CD4-positive, alpha-beta T cell (primary cell): Measurements from ENCODE around the gene M1AP. TPM values are rescaled to one million over a fixed set of nuclear protein-coding genes. Genes with fewer than 3 reads are reported as not detected.

ENCODE experiments used
- ATAC-seq: fragments of 200-7000 bp; cut with Tn5 transposase; one replicate; pipeline ENCODE4 v1.10.0; 2022; ENCODE audit warnings: mild to moderate bottlenecking; ENCODE audit not compliant: poor library complexity
- CTCF ChIA-PET: fragments of 350-600 bp; sonication (Branson Sonifier 250); formaldehyde crosslinking; loops from one replicate; lab custom pipeline; 2021; ENCODE audit warnings: antibody characterized with exemption, inconsistent platforms; lab: Charles Lee
- POLR2A ChIA-PET: fragments of 350-600 bp; sonication (Branson Sonifier 250); formaldehyde crosslinking; loops from one replicate; lab custom pipeline; 2021; ENCODE audit warnings: antibody characterized with exemption, inconsistent platforms; lab: Charles Lee
- DNase-seq, 14 experiments: peaks; one replicate each; pipeline ENCODE4 v3.0.0-alpha.2; 2013 to 2020; ENCODE audit warnings: mixed read lengths in 2 of 14
- H3K27ac ChIP-seq, 2 donors: one replicate each; pipeline versions ENCODE4 v1.5.1 to v1.7.0; 2013; ENCODE audit warnings: low read length in 2 of 2, low read depth in 1 of 2, mild to moderate bottlenecking in 1 of 2
- H3K27me3 ChIP-seq, 2 experiments: 1 replicate in 1 of 2; 2 replicates in 1 of 2; pipeline versions ENCODE4 v1.6.1 to v1.7.0; 2013; ENCODE audit warnings: low read length in 2 of 2, control low read depth in 1 of 2, mild to moderate bottlenecking in 1 of 2, moderate library complexity in 1 of 2; ENCODE audit not compliant: insufficient read depth in 2 of 2, control insufficient read depth in 1 of 2
- H3K36me3 ChIP-seq: one replicate; pipeline ENCODE4 v1.6.1; 2013; ENCODE audit warnings: low read length, control low read depth; ENCODE audit not compliant: insufficient read depth
- H3K4me1 ChIP-seq: one replicate; pipeline ENCODE4 v1.6.1; 2013; ENCODE audit warnings: low read length, control low read depth; ENCODE audit not compliant: insufficient read depth
- H3K4me3 ChIP-seq: one replicate; pipeline ENCODE4 v1.5.1; 2013; ENCODE audit warnings: mild to moderate bottlenecking, low read length, moderate library complexity
- H3K9me3 ChIP-seq, 2 experiments: 1 replicate in 1 of 2; 2 replicates in 1 of 2; pipeline versions ENCODE4 v1.6.1 to v1.7.0; 2013; ENCODE audit warnings: low read length in 2 of 2, mild to moderate bottlenecking in 2 of 2, control low read depth in 1 of 2, moderate library complexity in 1 of 2; ENCODE audit not compliant: control insufficient read depth in 1 of 2, insufficient read depth in 1 of 2
- H3K27ac Mint-ChIP-seq: one replicate; pipeline ENCODE4 v1.8.0; 2020; ENCODE audit warnings: mixed read lengths
- H3K27me3 Mint-ChIP-seq: one replicate; pipeline ENCODE4 v1.8.0; 2021; ENCODE audit warnings: mixed read lengths
- H3K36me3 Mint-ChIP-seq: one replicate; pipeline ENCODE4 v1.8.0; 2021; ENCODE audit warnings: low read depth, mixed read lengths
- H3K4me1 Mint-ChIP-seq: one replicate; pipeline ENCODE4 v1.8.0; 2021; ENCODE audit warnings: low read depth, mixed read lengths
- H3K4me3 Mint-ChIP-seq: one replicate; pipeline ENCODE4 v1.8.0; 2020; ENCODE audit warnings: mild to moderate bottlenecking, mixed read lengths
- H3K9me3 Mint-ChIP-seq: one replicate; pipeline ENCODE4 v1.8.0; 2020; ENCODE audit warnings: mixed read lengths
- CTCF ChIP-seq: fragments of 200-600 bp; IDR thresholded peaks from one replicate; pipeline ENCODE4 v1.8.0; 2022; ENCODE audit warnings: antibody characterized with exemption, mild to moderate bottlenecking
- intact Hi-C, 2 experiments: fragments of 100-400 bp; cut with DNase I in 1 of 2; cut with micrococcal nuclease in 1 of 2; formaldehyde crosslinking; loops; one replicate each; pipeline versions ENCODE4 v1.15.1 to v1.9.0; 2023 to 2025; cut with DNase I, micrococcal nuclease
- total RNA-seq, 174 experiments: library from RNA in 2 of 174; stranded (reverse) in 2 of 174; gene quantifications; one replicate each; pipeline ENCODE4 v1.2.3 and lab custom pipeline; 2021 to 2026

The M1AP gene
- total RNA-seq, 2 experiments from 2014 or later, result not detected

DNA sequence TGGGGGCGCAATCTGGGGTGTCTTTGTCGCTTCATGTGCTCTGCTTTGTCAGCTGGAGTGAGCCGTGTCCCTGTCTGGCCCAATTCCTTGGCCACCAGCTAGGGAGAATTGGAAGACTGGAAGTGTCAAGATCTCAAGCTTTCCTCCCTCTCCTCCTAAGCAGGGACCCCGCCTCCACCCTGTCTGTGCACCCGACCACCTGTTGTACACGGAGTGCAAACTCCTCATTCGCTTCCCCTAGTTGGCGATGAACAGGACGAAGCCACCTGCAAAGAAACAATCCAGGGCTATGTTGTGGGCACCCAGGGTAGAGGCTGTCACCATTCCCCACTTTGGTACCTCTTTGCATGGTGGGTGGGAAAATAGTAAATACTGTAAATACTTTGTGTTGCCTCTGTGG is 120.4 kb downstream of the M1AP start:
- H3K9me3 ChIP-seq, result peaks cover 0 to 6% of the 10 kb centered on the region in 2 experiments
- Mint-ChIP-seq H3K4me1 (peaks cover 42% of the 10 kb centered on the region), H3K9me3 (no peaks in the 10 kb centered on the region), H3K27me3 (peaks cover 1% of the 10 kb centered on the region), H3K4me3 (peak overlapping the region; percentile 92), H3K36me3 (peaks cover 57% of the 10 kb centered on the region), H3K27ac (peak overlapping the region; percentile 89)
- H3K4me3 ChIP-seq, result no peak overlapping the region
- ATAC-seq, result no peak
- peaks cover 35% of the 10 kb centered on the region for H3K4me1 ChIP-seq
- POLR2A ChIA-PET, result interaction anchor here (2.4 to 2.5 kb wide), 2 partner anchors 14 to 28 kb away, joined by 10 read pairs; partner anchors contain the start of genes LBX2 and TLX2
- CTCF ChIA-PET, result interaction anchor here (1.5 kb wide), 1 partner anchor 73 kb away, joined by 3 read pairs; the partner anchor contains the start of gene INO80B
- peaks cover 36% of the 10 kb centered on the region for H3K36me3 ChIP-seq
- TF ChIP-seq CTCF, result no peak
- H3K27me3 ChIP-seq, result no peaks in the 10 kb centered on the region
- no peak overlapping the region for H3K27ac ChIP-seq
- intact Hi-C loops, result loop anchor here in 1 of 2 experiments (2.0 kb wide), 2 partner anchors 13 to 45 kb away; partner anchors contain the start of genes CCDC142, TLX2 and TTC31
- DNase-seq, result no peak

GRCh38 chr2:74526649-74527230 is 121.4 kb downstream of the M1AP start:
- CTCF ChIA-PET, result no interaction called here
- ATAC-seq, result no peak
- Mint-ChIP-seq H3K27me3 (peaks cover 11% of the 10 kb centered on the region), H3K36me3 (peaks cover 51% of the 10 kb centered on the region), H3K9me3 (no peaks in the 10 kb centered on the region), H3K4me3 (peak overlapping the region; percentile 88), H3K27ac (peak overlapping the region; percentile 71), H3K4me1 (peaks cover 35% of the 10 kb centered on the region)
- Histone ChIP-seq H3K36me3 (peaks cover 32% of the 10 kb centered on the region), H3K27me3 (no peaks in the 10 kb centered on the region), H3K4me1 (peaks cover 34% of the 10 kb centered on the region), H3K4me3 (no peak overlapping the region), H3K9me3 (peaks cover 0 to 6% of the 10 kb centered on the region in 2 experiments), H3K27ac (no peak overlapping the region)
- no peak for TF ChIP-seq CTCF
- POLR2A ChIA-PET, result interaction anchor here (0.7 to 1.9 kb wide), 6 partner anchors 11 to 348 kb away, joined by 3 to 8 read pairs (median 4); partner anchors contain the start of genes CCDC142, INO80B, MOB1A and MRPL53
- intact Hi-C loops, result no loop called here
- no peak for DNase-seq

DNA sequence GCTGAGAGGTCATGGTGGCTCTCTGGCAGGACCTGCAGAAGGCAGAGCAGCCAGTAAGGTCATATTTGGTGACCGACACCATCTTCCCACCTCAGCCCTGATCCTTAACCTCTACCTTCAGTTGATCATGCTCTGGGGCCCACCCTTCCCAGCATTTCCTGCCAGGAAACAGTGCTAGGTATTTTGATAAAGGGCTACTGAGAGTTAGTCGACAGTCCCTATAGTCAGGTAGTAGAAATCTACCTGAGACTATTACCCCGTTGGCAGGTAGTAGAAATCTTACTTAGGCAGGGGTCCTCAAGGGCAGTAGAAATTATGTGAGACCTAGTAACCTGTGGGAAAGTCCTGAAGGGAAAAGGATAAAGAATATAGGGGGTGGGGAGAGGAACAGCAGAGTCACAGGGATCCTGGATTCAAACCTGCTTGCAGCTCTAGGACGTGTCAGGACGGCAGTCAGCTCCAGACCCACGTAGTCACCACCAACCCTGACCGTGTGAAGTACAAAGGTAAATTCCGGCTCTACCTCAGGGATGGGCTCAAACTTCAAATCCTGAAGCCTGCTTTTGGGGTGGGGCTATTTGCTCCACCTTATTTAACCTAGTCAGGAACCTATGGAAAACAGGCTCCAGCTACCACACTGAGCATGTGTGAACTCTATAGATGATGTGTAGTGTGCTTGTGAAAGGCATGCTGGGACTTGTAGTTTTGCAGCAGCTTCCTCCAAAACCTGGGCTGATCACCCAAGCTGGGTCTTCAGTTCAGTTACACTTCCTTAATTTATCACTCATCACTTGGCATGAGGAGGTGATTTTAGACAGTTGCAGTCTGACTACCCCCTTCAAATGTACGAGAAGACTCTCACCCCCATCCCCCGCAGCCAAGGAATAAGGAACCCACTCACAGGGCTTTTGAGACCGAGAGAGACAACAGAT is 122.1 kb downstream of the M1AP start, which contains the start of gene DQX1:
DQX1 (minus strand) TSS at position 515 of the 932 bp plus-strand sequence; CDS start at position 13, 502 bp downstream.
- peaks cover 29% of the 10 kb centered on the region for H3K4me1 Mint-ChIP-seq
- CTCF ChIA-PET, result no interaction called here
- intact Hi-C loops, result no loop called here
- DNase-seq (peak in 4 of 14 experiments; percentile 23 to 75 (median 58)), ATAC-seq (no peak)
- POLR2A ChIA-PET, result interaction anchor here (0.7 to 1.9 kb wide), 6 partner anchors 10 to 348 kb away, joined by 3 to 8 read pairs (median 4); partner anchors contain the start of genes CCDC142, INO80B, MOB1A and MRPL53
- peak within 1 kb of the TSS; percentile 71 for H3K27ac Mint-ChIP-seq
- TF ChIP-seq CTCF, result no peak
- Histone ChIP-seq H3K9me3 (peaks cover 0 to 6% of the 10 kb centered on the region in 2 experiments), H3K4me1 (peaks cover 26% of the 10 kb centered on the region), H3K4me3 (no peak within 1 kb of the TSS), H3K36me3 (peaks cover 29% of the 10 kb centered on the region), H3K27ac (no peak within 1 kb of the TSS), H3K27me3 (no peaks in the 10 kb centered on the region)
- H3K36me3 Mint-ChIP-seq, result peaks cover 51% of the 10 kb centered on the region
- peaks cover 16% of the 10 kb centered on the region for H3K27me3 Mint-ChIP-seq
- no peaks in the 10 kb centered on the region for H3K9me3 Mint-ChIP-seq
- H3K4me3 Mint-ChIP-seq, result peak within 1 kb of the TSS; percentile 88
